NCI-H2081 treated with DMSO at 0.1 percent for 48 hours (cell line): ENCODE measurements around the gene PCDHGA9.
"Not testable (repeated sequence)": the region's sequence is repeated elsewhere in the genome, so short reads cannot be mapped to it uniquely, and the experiment has no call there.

Experiments used
- DNase-seq: peaks from one replicate; lab custom pipeline; 2025; lab: John Stamatoyannopoulos, UW

Gene PCDHGA9

GRCh38 chr5:141414548-141415274 lies 12.1 kb downstream of the PCDHGA9 start:
- DNase-seq = not testable (repeated sequence)

GRCh38 chr5:141415275-141415618 lies 12.7 kb downstream of the PCDHGA9 start:
- not testable (repeated sequence) for DNase-seq

- DNase-seq = peak; percentile 13
Observed at GRCh38 chr5:141417494-141418172, 15.1 kb downstream of the PCDHGA9 start, which contains the start of gene PCDHGB7. Gene PCDHGB7 (plus strand): TSS chr5:141417677. CDS start chr5:141417860, 183 bp downstream.

GRCh38 chr5:141419074-141419880 lies 16.7 kb downstream of the PCDHGA9 start:
- DNase-seq = no peak

GRCh38 chr5:141420855-141421488 lies 18.4 kb downstream of the PCDHGA9 start, which contains the start of gene PCDHGA11:
Gene PCDHGA11 (plus strand): TSS chr5:141421051. CDS start chr5:141421228, 177 bp downstream.
- DNase-seq = no peak

- no peak for DNase-seq
Observed at GRCh38 chr5:141421489-141421855, 18.9 kb downstream of the PCDHGA9 start.

GRCh38 chr5:141422742-141423291 lies 20.2 kb downstream of the PCDHGA9 start:
- DNase-seq = no peak

GRCh38 chr5:141427783-141428426 lies 25.3 kb downstream of the PCDHGA9 start:
- no peak for DNase-seq

- no peak for DNase-seq
Observed at GRCh38 chr5:141430332-141431113, 27.9 kb downstream of the PCDHGA9 start, which contains the start of gene PCDHGA12. Gene PCDHGA12 (plus strand): TSS chr5:141430507. CDS start chr5:141430760, 253 bp downstream.

- no peak for DNase-seq
Observed at GRCh38 chr5:141431286-141431685, 28.7 kb downstream of the PCDHGA9 start.

- DNase-seq = not testable (repeated sequence)
Observed at GRCh38 chr5:141432308-141432707, 29.7 kb downstream of the PCDHGA9 start.

GRCh38 chr5:141432726-141433125 lies 30.1 kb downstream of the PCDHGA9 start:
- not testable (repeated sequence) for DNase-seq

GRCh38 chr5:141434006-141434405 lies 31.4 kb downstream of the PCDHGA9 start:
- DNase-seq = no peak

GRCh38 chr5:141437221-141437620 lies 34.6 kb downstream of the PCDHGA9 start:
- DNase-seq = no peak

GRCh38 chr5:141439411-141440141 lies 37.0 kb downstream of the PCDHGA9 start:
- no peak for DNase-seq

- DNase-seq = no peak
Observed at GRCh38 chr5:141440341-141440740, 37.8 kb downstream of the PCDHGA9 start.

GRCh38 chr5:141441571-141442170 lies 39.1 kb downstream of the PCDHGA9 start:
- no peak for DNase-seq
